ENCODE results near the gene ATE1. TPM values are rescaled to one million over a fixed set of nuclear protein-coding genes. Genes with fewer than 3 reads are reported as not detected.
A peak's percentile ranks its signal among the peaks of the same experiment; 100 is the strongest.
"Not testable (repeated sequence)": the region's sequence is repeated elsewhere in the genome, so short reads cannot be mapped to it uniquely, and the experiment has no call there.

The ATE1 gene
- total RNA-seq, 4 donors from 2014 or later: 15.5 to 29.8 (median 22.6) TPM

GRCh38 chr10:121831237-121831636, 96.6 kb downstream of the ATE1 start:
- intact Hi-C loops (cut with DNase I): no loop called here
- no peak overlapping the region for H3K4me3 ChIP-seq
- H3K4me1 ChIP-seq: no peaks in the 10 kb centered on the region
- H3K27me3 ChIP-seq: no peaks in the 10 kb centered on the region
- H3K9me3 ChIP-seq: no peaks in the 10 kb centered on the region
- H3K36me3 ChIP-seq: peaks cover 0 to 64% (median 6%) of the 10 kb centered on the region in 3 donors
- DNase-seq: no peak
- H3K27ac ChIP-seq: no peak overlapping the region
- 91 to 97% methylated on average over 6 of the region's 6 CpGs for WGBS, 2 donors
- TF ChIP-seq CTCF (IDR thresholded peaks at IDR 0.05) (no peak), POLR2A (IDR thresholded peaks at IDR 0.05) (no peak)

DNA sequence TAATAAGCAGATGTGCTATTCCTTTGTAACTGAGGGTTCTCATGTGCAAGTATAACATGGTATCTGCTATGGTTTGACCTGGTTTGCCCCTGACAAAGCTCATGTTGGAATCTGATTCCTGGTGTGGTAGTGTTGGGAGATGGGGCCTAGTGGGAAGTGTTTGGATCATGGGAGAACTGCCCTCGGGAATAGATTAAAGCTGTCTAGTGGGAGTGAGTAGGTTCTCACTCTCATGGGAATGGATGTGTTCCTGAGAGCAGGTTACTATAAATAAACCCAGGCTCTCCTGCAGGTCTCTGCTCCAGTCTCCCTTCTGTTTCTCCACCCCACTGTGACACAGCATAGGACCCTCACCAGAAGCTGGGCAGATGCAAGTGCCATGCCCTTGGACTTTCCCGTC, 97.7 kb downstream of the ATE1 start:
- DNase-seq: no peak
- WGBS, 2 donors: 88 to 89% methylated on average over 1 to 2 of the region's 2 CpGs
- TF ChIP-seq CTCF (IDR thresholded peaks at IDR 0.05) (no peak), POLR2A (IDR thresholded peaks at IDR 0.05) (no peak)
- H3K4me3 ChIP-seq: no peak overlapping the region
- no peaks in the 10 kb centered on the region for H3K27me3 ChIP-seq
- H3K9me3 ChIP-seq: no peaks in the 10 kb centered on the region
- H3K4me1 ChIP-seq: no peaks in the 10 kb centered on the region
- peaks cover 0 to 56% (median 6%) of the 10 kb centered on the region in 3 donors for H3K36me3 ChIP-seq
- intact Hi-C loops (cut with DNase I): no loop called here
- H3K27ac ChIP-seq: no peak overlapping the region

DNA sequence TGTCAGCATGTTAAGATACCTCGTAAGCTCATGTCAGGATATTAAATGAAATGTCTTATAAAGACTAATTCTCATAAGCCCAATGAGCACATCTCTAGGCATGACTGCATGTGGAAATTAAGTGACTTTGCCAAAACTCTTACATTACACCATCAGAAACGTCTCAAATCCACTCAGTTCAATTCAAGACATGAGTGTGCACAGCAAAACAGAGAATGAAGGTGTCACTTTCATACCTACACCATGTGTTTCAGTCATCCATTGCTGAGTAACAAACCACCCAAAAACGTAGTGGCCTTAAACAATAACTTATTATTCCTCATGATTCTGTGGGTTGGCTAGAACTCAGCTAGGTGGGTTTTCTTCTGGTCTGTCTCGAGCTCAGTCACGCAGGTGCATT, 99.8 kb downstream of the ATE1 start:
- no peak overlapping the region for H3K4me3 ChIP-seq
- H3K36me3 ChIP-seq: peaks cover 0 to 42% (median 6%) of the 10 kb centered on the region in 3 donors
- TF ChIP-seq CTCF (IDR thresholded peaks at IDR 0.05) (no peak), POLR2A (IDR thresholded peaks at IDR 0.05) (no peak)
- DNase-seq: no peak
- H3K27ac ChIP-seq: no peak overlapping the region
- 79 to 80% methylated on average over 5 of the region's 5 CpGs for WGBS, 2 donors
- no peaks in the 10 kb centered on the region for H3K9me3 ChIP-seq
- intact Hi-C loops (cut with DNase I): no loop called here
- H3K27me3 ChIP-seq: no peaks in the 10 kb centered on the region
- H3K4me1 ChIP-seq: no peaks in the 10 kb centered on the region

DNA sequence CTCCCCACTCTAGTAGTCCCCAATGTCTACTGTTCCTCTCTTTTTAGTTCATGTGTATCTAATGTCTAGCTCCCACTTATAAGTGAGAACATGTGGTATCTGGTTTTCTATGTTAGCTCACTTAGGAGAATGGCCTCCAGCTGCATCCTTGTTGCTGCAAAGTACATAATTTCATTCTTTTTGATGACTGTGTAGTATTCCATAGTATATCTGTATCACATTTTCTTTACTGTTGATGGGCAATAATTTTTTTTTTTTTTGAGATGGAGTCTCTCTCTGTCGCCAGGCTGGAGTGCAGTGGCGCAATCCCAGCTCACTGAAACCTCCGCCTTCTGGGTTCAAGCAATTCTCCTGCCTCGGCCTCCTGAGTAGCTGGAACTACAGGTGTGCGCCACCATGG, 101.1 kb downstream of the ATE1 start:
- intact Hi-C loops (cut with DNase I); DNase-seq; H3K9me3 ChIP-seq; H3K4me1 ChIP-seq; H3K27ac ChIP-seq; H3K4me3 ChIP-seq; H3K27me3 ChIP-seq: not testable (repeated sequence)
- WGBS, 2 donors: 97% methylated on average over 5 of the region's 5 CpGs
- H3K36me3 ChIP-seq: peaks cover 0 to 37% (median 6%) of the 10 kb centered on the region in 3 donors

DNA sequence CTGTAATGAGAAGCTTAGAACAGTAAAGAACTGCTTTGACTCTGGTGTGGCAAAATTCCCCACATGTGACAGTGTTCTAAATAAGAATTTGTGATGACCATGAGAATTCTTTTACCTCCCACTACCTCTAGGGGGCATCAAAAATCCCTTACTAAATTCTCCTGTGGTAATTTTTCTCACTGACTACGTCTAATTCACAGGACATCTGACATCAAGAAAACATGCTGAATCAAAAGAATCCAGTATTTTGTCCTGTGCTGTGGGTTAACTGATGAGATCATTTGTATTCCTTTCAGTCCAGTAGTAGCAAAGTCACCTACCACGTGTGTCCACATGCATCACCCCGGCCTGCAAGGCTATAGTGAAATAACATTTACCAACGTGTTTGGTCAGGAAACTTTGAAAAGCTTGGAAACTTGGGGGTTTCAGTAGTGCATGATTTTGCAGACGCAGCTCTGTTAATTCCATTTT, 103.8 kb downstream of the ATE1 start:
- H3K36me3 ChIP-seq: peaks cover 0 to 30% (median 6%) of the 10 kb centered on the region in 3 donors
- H3K27ac ChIP-seq: no peak overlapping the region
- no peaks in the 10 kb centered on the region for H3K9me3 ChIP-seq
- intact Hi-C loops (cut with DNase I): no loop called here
- no peaks in the 10 kb centered on the region for H3K27me3 ChIP-seq
- TF ChIP-seq CTCF (IDR thresholded peaks at IDR 0.05) (peak in 4 of 6 experiments; percentile 52 to 75 (median 63)), POLR2A (IDR thresholded peaks at IDR 0.05) (no peak)
- H3K4me1 ChIP-seq: no peaks in the 10 kb centered on the region
- DNase-seq: no peak
- H3K4me3 ChIP-seq: no peak overlapping the region
- WGBS, 2 donors: 40 to 60% methylated on average over 5 of the region's 5 CpGs

- H3K36me3 ChIP-seq: peaks cover 0 to 17% (median 0%) of the 10 kb centered on the region in 3 donors
- no peak overlapping the region for H3K27ac ChIP-seq
- no peaks in the 10 kb centered on the region for H3K27me3 ChIP-seq
- H3K4me3 ChIP-seq: no peak overlapping the region
- intact Hi-C loops (cut with DNase I): no loop called here
- TF ChIP-seq POLR2A (IDR thresholded peaks at IDR 0.05): no peak
- no peak for TF ChIP-seq CTCF (IDR thresholded peaks at IDR 0.05)
- no peak for DNase-seq
- WGBS, 2 donors: 57 to 73% methylated on average over 1 to 3 of the region's 3 CpGs
- H3K9me3 ChIP-seq: no peaks in the 10 kb centered on the region
- no peaks in the 10 kb centered on the region for H3K4me1 ChIP-seq
Measured at GRCh38 chr10:121822724-121823123, 105.1 kb downstream of the ATE1 start.

Measured in esophagus squamous epithelium (tissue), 5 donors.